RPMI7951 (cell line): ENCODE measurements around the gene UACA. TPM values are rescaled to one million over a fixed set of nuclear protein-coding genes. Genes with fewer than 3 reads are reported as not detected.
A peak's percentile ranks its signal among the peaks of the same experiment; 100 is the strongest.
"Not testable (repeated sequence)": the region's sequence is repeated elsewhere in the genome, so short reads cannot be mapped to it uniquely, and the experiment has no call there.

Experiments used
- DNase-seq: peaks from one replicate; pipeline ENCODE4 v3.0.0-alpha.2; 2012; ENCODE audit warnings: low read depth
- total RNA-seq: library from RNA; depleted of rRNA; stranded (reverse); fragments of >200 nt; shearing (Covaris generic); gene quantifications from 2 replicates; pipeline ENCODE4 v1.2.3, GENCODE V29; 2014

UACA gene
- total RNA-seq, 1 experiment from 2014 or later = 56.8 TPM

DNA sequence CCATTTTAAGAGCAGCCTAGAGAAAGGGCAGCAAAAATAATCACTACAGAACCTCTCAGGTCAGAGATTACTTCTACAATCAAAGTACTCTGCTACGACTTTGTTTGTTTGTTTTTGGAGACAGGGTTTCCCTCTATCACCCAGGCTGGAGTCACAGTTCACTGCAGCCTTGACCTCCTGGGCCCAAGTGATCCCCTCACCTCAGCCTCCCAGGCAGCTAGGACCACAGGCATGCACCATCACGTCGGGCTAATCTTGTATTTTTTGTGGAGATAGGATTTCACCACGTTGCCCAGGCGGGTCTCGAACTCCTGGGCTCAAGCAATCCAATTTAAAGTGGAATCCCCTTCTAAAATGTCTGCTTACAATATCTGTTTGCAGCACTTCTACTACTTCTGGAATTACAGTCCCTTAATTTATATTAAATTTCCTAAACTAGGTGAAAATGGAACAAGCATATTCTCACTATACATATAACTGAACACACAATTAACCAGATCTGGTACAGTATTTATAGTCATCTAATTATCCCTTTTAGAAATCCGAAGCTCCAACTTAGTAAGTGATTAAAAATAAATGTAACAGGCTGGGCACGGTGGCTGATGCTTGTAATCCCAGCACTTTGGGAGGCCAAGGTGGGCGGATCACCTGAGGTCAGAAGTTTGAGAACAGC, 4.4 kb downstream of the UACA start:
- no peak for DNase-seq

DNA sequence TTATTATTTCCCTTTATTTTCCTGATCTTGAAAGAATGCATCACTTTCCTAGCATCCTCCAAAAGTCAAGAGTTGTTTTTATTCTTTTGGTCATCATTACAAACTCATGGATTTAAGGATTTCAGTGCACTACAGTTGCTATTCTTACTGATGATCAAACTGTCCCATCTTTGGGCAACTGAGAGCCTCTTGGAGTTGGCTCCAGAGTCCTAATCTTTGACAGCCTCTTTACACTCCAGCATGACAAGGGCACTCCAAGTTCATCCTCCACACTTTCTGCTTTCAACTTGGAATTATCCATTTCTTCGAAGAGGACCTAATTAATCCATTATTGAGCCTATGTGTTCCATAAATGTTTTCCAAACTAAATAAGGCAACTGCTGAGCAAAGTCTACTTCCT, 5.7 kb downstream of the UACA start:
- DNase-seq = no peak

DNA sequence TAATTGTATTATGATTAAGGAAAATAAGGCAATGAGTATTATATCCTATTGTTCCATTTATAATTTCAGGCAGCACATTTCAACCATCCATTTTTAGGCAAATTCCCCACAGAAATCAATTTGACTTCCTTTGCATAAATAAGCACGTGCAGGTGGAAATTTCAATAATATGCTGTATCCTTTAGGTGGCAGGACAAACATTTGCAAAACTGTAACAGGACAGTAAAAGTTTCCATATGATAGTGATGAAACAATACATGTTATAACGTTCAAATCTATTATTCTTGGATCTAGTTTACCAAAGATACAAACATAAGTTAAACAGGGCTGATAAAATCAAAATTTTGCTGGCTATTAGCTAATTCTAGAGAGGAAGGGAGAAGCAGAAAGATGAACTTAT, 8.5 kb downstream of the UACA start:
- DNase-seq = no peak

DNA sequence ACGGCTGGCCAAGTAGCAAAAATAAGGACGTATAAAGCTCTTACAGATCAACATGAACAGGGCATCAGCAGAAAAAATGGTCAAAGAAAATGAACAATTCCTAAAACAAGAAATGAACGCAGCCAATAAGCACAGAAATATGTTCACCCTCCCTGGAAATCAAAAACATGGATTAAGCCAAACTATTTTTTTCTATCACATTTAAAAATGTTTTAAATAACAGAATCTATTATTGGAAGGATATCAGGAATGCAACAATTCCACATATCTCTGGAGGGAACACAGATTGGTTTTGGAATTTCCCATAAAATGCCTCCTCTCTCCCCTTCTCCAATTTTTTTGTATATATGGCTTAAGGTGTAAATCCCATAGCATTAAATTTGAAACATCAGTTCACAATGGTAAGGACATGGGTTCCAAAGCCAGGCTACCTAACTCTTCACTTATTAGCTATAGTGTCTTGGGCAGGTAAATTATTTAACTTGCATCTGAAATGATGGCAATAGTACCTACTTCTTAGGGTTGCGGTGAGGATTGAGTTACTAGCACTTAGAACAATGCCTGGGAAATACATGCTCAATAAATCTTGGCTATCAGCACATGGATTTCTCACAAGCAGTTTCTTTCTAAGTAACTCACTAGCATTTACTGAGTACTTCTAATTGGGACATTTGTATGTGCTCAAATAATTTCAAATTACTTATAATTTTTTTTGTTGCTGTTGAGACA, 10.1 kb downstream of the UACA start:
- DNase-seq = no peak

DNA sequence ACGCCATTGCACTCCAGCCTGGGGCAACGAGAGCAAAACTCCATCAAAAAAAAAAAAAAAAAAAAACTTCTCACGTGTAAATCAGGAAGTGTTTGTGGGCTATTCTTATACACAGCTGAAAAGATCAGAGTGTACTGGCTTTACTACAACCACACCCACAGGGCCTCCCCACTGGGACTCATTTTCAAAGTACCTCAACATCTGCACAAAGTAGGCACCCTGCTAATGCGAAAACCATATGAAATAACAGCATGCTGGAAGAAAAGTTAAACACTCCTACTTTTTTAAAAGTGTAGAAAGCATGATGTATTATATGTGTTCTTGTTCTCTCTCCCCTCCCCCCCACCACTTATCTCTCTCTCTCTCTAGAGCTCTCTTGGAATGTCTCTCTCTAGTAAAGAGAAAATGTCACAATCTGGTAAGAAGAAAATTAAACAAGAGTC, 11.1 kb downstream of the UACA start:
- no peak for DNase-seq

DNA sequence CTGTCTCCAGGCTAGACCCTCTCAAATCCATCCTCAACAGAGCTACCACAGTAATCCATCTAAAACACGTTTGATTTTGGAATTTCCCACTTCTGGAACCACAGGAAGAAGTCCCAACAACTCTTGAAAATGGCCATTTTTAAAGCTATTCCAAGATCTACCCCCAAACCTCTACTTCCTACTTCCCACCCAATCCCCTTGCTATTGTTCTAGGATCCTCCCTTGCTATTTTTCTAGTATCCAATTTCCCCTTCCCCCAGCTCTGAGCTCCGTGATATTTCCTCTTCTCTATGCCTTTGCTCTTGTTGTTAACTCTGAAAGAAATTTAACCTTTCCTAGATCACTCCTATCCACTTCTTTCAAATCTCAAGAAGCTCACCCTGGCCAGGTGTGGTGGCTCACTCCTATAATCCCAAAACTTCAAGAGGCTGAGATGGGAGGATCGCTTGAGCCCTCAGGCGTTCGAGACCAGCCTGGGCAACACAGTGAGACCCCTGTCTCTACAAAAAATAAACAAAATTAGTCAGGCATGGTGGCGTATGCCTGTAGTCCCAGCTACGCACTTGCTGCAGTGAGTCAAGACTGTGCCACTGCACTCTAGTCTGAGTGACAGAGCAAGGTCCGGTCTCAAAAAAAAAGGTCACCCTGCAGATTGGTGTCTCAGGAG, 13.0 kb downstream of the UACA start:
- no peak for DNase-seq

DNA sequence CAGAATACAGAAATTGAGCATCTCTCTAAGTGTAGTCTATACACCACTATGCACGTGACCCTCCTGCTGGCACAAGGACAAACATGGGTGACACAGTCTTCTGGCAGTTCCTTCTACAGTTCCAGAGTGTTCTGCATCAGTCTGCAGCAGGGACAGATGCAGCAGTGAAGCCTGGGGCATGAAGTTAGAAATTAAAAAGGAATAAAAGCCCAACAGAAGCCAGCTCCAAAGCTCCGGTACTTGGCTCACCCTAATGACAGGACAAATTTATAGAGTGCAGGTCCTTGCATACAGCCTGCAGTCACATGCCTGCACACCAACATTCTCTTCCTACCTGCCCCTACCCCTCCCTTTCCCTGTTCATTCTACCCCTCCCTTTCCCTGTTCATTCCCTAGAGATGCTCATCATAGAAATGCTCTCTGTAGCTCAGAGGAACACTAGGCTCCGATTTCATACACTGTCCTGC, 15.0 kb downstream of the UACA start:
- peak; percentile 68 for DNase-seq

DNA sequence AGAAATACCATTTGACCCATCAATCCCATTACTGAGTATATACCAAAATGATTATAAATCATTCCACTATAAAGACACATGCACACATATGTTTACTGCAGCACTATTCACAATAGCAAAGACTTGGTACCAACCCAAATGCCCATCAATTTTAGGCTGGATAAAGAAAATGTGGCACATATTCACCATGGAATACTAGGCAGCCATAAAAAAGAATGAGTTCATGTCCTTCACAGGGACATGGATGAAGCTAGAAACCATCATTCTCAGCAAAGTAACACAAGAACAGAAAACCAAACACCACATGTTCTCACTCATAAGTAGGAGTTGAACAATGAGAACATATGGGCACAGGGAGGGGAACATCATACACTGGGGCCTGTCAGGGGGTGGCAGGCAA, 16.8 kb downstream of the UACA start:
- not testable (repeated sequence) for DNase-seq

DNA sequence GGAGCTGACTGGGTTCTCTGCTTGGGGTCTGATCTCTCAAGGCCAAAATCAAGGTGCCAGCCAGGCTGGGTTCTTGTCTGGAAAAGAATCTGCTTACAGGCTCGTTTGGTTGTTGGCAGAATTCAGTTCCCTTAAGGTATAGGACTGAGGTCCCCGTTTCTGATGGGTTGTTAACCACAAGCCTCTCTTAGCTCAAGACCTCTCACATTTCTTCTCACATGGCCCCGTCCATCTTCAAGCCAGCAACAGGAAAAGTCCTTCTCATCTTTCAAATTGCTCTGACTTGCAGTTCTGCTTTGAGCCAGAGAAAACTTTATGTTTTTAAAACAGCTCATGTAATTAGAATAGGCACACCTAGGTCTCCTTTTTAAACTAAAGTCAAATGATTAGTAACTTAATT, 20.4 kb downstream of the UACA start:
- peak; percentile 57 for DNase-seq

DNA sequence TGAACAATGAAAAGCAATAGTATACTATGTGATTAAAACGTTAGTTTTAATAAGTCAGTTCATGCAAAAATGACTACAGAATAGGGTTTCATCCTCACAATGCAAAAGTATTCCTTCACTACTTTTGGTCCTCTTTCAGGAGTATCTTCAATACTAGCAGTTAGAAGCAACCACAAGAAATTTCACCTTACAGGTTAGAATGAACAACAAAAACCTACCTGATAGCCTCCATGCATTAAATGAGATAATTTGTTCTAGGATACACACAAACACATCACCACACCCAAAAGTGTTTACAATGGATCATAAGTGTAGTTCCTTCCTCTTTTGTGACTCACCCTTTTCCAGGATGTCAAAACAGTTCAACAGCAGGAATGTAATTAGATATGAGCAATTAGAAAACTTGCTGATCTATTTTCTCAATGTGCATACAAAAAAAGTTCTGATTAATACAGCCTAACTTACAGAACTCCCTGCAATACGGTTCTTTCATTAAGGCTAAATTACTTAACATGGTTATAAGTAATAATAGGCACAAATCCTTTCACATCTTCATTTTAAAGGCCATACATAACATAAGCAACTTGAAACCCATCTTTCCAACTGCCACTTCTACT, 21.6 kb downstream of the UACA start:
- peak; percentile 74 for DNase-seq

DNA sequence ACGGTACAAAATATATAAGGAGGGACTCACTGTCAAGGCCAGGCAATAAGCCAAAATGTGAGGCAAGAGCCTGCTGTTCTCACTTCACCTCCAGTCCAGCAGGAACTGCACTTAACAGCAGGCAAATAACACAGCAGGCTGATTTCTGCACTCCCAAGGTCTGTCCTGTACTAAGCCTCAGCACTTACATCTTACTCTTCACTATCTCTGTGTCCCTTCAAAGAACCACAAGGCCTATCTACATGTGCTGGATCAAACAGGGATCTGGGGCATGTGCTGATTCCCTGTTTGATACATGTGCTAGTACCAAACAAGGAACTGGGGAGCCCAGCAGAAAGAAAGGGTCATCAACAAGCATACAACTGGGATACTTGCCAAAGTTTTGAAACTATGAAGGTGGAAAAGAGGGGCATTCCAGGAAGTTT, 22.2 kb downstream of the UACA start:
- DNase-seq = peak; percentile 80

DNA sequence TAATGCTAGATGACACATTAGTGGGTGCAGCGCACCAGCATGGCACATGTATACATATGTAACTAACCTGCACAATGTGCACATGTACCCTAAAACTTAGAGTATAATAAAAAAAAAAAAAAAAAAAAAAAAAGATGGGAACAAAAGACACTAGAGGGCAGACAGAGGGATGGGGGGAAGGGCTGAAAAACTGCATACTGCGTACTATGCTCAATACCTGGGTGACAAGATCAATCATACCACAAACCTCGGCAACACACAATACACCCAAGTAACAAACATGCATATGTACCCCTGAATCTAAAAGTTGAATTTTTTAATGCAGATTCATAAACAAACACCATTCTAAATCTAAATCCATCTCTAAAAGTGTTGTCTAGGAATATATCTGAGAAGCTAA, 28.3 kb downstream of the UACA start:
- not testable (repeated sequence) for DNase-seq

DNA sequence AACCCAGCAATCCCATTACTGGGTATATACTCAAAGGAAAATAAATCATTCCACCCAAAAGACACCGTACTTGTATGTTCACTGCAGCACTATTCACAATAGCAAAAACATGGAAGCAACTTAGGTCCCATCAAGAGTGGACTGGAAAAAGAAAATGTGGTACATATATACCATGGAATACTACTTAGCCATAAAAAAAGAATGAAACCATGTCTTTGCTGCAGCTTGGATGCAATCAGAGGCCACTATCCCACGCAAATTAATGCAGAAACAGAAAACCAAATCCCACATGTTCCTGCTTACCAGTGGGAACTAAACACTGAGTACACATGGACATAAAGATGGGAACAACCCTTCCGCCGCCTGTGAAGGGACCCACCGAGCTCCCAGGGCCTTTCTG, 34.2 kb downstream of the UACA start:
- no peak for DNase-seq

DNA sequence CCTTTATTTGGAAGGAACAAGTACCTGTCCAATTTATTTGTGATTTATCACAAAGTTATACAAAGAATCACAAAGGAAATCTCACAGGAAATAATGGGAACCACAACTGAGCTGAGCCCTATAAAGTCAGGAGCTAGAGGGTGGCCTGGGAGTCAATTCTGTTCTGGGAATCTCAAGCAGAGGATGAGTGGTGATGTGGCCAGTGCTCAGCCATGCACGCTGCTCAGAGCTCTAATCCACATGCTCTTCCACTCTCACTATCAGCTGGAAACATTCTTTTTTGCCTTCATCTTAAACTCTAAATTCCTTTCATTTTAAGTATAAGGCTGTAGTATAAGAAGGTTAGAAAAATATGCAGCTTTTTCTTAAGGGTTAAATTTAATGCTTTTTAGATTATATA, 36.6 kb downstream of the UACA start:
- no peak for DNase-seq

DNA sequence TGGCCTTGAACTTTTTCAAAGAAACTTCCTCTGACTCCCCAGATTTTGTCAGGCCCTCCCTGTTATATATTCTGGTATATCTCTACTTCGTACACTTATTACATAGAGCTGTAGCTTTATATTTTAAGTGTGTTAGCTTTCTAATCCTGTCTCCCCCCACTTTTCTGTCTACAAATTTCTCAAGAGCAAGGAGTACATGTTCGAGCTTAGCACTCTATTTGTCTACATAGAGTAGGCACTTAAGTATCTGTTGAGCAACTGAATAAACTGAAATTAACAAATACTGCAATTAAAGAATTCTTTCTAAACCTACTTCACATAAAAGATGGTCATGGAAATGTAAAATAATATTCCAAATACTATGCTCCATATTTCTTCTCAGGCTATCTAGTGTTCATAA, 39.4 kb downstream of the UACA start:
- no peak for DNase-seq

DNA sequence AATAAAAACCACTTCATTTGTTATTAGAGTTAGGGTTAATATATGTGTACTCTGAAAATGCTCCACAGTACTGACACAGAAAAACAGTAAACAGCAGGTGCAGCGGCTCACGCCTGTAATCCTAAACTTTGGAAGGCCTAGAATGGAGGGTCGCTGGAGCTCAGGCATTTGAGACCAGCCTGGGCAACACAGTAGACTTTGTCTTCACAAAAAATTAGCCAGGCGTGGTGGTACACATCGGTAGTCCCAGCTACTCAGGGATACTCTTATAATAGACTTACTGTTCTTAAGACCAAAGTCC, 40.3 kb downstream of the UACA start:
- DNase-seq = no peak

DNA sequence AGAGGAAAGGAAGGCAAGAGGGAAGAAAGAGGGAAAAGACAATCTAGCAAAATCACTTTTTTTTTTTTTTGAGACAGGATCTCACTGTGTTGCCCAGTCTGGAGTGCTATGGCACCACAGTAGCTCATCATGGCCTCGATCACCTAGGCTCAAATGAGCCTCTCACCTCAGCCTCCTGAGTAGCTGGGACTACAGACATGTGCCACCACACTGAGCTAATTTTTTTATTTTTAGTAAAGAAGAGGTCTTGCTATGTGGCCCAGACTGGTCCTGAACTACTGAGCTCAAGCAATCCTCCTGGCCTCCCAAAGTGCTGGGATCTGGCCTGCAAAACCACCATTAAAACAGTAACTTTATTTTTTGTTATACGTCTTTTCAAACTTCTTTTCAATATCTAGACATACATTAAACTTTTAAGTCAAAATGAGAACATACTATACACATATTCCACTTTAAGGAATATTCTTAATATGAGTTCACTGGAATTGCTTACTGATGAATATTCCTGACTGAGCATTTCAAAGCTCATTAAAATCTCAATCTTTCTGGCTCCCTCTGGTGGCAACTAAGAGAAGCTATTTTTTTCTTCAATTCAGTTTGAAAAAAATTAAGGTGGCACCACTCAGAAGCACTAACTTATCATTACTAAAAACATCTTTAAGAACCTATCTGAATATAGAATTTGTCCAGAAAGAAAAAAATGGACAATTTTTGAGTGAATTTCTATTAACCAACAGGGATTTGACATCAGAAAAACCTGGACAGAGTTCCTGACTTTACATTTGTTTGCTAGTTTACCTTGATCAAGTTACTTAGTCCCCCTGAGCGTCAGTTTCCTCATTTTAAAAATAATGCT, 40.9 kb downstream of the UACA start:
- peak; percentile 58 for DNase-seq

DNA sequence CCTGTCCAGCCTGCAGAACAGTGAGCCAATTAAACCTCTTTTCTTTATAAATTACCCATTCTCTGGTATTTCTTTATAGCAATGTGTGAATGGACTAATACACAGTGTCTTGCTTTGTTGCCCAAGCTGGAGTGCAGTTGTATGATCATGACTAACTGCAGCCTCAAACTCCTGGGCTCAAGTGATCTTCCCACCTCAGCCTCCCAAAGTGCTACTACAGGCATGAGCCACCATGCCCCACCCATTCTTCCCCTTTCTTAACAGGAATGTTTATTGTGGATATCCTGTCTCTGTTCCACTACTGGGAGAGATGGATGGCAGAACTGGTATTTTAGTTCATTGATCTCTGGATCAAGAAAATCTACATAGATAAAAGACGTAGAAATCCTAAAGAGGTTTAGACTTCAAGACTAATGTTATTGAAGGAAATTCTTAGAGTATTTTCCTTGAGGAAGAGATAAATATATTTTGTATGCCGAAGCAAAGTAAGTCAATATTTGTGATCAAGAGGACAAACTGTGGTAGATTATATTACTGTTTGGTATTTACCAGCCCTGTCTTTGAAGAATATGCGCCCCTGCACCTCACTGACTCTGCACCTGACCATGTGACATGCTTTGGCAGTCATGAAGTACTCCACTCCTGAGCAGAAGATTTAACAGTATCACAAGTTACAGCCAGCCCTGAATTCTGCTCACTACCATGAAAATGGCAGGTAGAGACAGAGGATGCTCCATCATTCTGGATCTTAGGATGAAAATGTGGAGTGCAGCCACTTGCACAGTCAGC, 42.9 kb downstream of the UACA start:
- no peak for DNase-seq

DNA sequence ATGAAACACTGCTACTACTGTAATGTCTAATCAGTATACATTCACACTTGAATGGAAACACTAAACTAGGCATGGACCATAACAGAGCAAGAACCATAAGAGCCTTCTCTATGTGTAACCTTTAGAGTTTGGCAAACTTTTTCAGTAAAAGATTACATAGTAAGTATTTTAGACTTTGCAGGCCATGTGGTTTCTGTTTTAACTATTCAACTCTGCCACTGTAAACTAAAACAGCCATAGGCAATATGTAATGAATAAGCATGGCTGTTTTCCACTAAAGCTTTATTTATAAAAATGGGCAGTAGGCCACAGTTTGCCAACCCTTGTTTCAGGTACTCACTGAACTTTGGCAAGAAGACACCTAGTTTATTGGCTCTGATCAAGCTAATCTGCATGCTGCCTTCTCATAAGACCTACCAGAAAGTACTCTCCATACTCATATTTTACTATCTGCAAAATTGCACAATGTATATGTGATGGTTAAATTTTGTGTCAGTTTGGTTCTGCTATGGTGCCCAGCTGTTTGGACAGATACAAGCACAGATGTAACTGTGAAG, 46.0 kb downstream of the UACA start:
- DNase-seq = peak; percentile 44

DNA sequence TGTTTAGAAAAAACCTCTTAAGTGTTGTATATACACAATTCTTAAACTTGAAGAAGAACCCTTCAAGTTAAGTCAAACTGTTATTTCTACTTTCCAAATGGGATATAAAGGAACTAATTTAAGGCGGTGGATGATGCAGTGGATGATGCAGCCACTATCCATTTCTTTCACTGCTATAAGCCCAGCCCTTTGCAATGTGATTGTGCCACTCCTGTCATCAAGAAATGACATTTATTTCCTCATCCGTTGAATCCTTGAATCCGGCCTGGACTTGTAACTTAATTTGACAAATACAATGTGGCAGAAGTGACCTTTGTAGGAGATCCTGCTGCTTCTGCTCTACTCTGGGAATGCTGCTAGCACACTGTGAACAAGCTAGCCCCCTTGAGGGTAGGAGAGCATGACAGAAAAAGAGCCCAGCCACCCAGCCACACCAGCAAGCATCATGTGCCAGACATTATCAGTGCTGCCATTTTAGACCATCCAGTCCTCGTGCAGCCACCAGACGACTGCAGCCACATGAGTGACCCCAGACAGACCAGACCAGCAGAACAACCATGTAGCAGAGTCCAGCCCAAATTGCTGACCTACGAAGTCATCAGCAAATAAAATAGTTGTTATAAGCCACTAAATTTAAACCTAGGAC, 47.4 kb downstream of the UACA start:
- DNase-seq = peak; percentile 40
